Astrocyte (in vitro differentiated cells and primary cell): ENCODE measurements around the gene HTT-AS. TPM values are rescaled to one million over a fixed set of nuclear protein-coding genes. Genes with fewer than 3 reads are reported as not detected.

Experiments
- DNase-seq: peaks from one replicate; pipeline ENCODE4 v3.0.0-alpha.2; 2010; ENCODE audit warnings: low read depth
- FAIRE-seq: peaks from 2 replicates; lab custom pipeline; 2011; peaks lifted over from hg19 to GRCh38; lab: Jason Lieb, UNC
- H2AFZ ChIP-seq: 2 replicates; pipeline ENCODE4 v1.6.0; 2012; ENCODE audit warnings: low read depth, low read length, inconsistent platforms
- H3K27ac ChIP-seq: 2 replicates; pipeline ENCODE4 v1.5.1; 2011; ENCODE audit warnings: low read depth, low read length, inconsistent platforms
- H3K27me3 ChIP-seq: 2 replicates; pipeline ENCODE4 v1.6.0; 2011; ENCODE audit warnings: low read length, inconsistent platforms; ENCODE audit not compliant: insufficient read depth
- H3K36me3 ChIP-seq: 2 replicates; pipeline ENCODE4 v1.5.1; 2011; ENCODE audit warnings: low read length, inconsistent platforms; ENCODE audit not compliant: insufficient read depth
- H3K4me1 ChIP-seq: 2 replicates; pipeline ENCODE4 v1.5.1; 2011; ENCODE audit warnings: low read length, inconsistent platforms; ENCODE audit not compliant: insufficient read depth
- H3K4me2 ChIP-seq: 2 replicates; pipeline ENCODE4 v1.6.0; 2012; ENCODE audit warnings: low read length, inconsistent platforms
- H3K4me3 ChIP-seq: 2 replicates; pipeline ENCODE4 v1.5.1; 2011; ENCODE audit warnings: low read depth, mild to moderate bottlenecking, low read length, inconsistent platforms; ENCODE audit not compliant: insufficient read depth
- H3K79me2 ChIP-seq: 2 replicates; pipeline ENCODE4 v1.6.0; 2012; ENCODE audit warnings: mild to moderate bottlenecking, low read length, inconsistent platforms; ENCODE audit not compliant: insufficient read depth
- H3K9ac ChIP-seq: 2 replicates; pipeline ENCODE4 v1.6.0; 2012; ENCODE audit warnings: mild to moderate bottlenecking, low read length, inconsistent platforms
- H3K9me3 ChIP-seq: 2 replicates; pipeline ENCODE4 v1.5.1; 2012; ENCODE audit warnings: low read depth, mild to moderate bottlenecking, low read length, inconsistent platforms; ENCODE audit not compliant: insufficient read depth
- H4K20me1 ChIP-seq: 2 replicates; pipeline ENCODE4 v1.6.0; 2012; ENCODE audit warnings: low read length, inconsistent platforms; ENCODE audit not compliant: insufficient read depth
- H3K27ac Mint-ChIP-seq: one replicate; pipeline ENCODE4 v1.8.0; 2021; ENCODE audit warnings: mild to moderate bottlenecking, mixed read lengths; ENCODE audit not compliant: unreplicated experiment
- H3K27me3 Mint-ChIP-seq: one replicate; pipeline ENCODE4 v1.8.0; 2021; ENCODE audit warnings: low read depth, mixed read lengths; ENCODE audit not compliant: unreplicated experiment
- H3K36me3 Mint-ChIP-seq: one replicate; pipeline ENCODE4 v1.8.0; 2021; ENCODE audit warnings: low read depth, mixed read lengths; ENCODE audit not compliant: unreplicated experiment
- H3K4me1 Mint-ChIP-seq: one replicate; pipeline ENCODE4 v1.8.0; 2021; ENCODE audit warnings: low read depth, mixed read lengths; ENCODE audit not compliant: unreplicated experiment
- H3K4me3 Mint-ChIP-seq: one replicate; pipeline ENCODE4 v1.8.0; 2021; ENCODE audit warnings: mild to moderate bottlenecking, moderate library complexity, mixed read lengths; ENCODE audit not compliant: unreplicated experiment
- H3K9me3 Mint-ChIP-seq: one replicate; pipeline ENCODE4 v1.8.0; 2021; ENCODE audit warnings: mild to moderate bottlenecking, mixed read lengths; ENCODE audit not compliant: unreplicated experiment
- EZH2 ChIP-seq: IDR thresholded peaks from 2 replicates; pipeline ENCODE4 v1.6.1; 2012; ENCODE audit warnings: mild to moderate bottlenecking, low read length, inconsistent platforms; ENCODE audit not compliant: insufficient read depth
- total RNA-seq: library from RNA; stranded (reverse); gene quantifications from 2 replicates; pipeline ENCODE4 v1.2.1, GENCODE V29; 2021
- TF ChIP-seq, protein P1 (sequence below): IDR thresholded peaks from 2 replicates; pipeline ENCODE4 v1.5.1; 2011; ENCODE audit warnings: low read depth, mild to moderate bottlenecking, inconsistent platforms, low read length, moderate library complexity; ENCODE audit not compliant: insufficient read depth

HTT-AS gene
- total RNA-seq, 1 donor from 2014 or later = not detected

GRCh38 chr4:3036131-3036952 is 38.0 kb downstream of the HTT-AS start:
- Mint-ChIP-seq H3K4me1 (no peaks in the 10 kb centered on the region), H3K27me3 (peaks cover 51% of the 10 kb centered on the region), H3K36me3 (no peaks in the 10 kb centered on the region), H3K4me3 (no peak overlapping the region), H3K27ac (no peak overlapping the region), H3K9me3 (no peaks in the 10 kb centered on the region)
- Histone ChIP-seq H3K9me3 (no peaks in the 10 kb centered on the region), H3K4me2 (no peak overlapping the region), H3K79me2 (no peaks in the 10 kb centered on the region), H2AFZ (no peak overlapping the region), H3K4me1 (no peaks in the 10 kb centered on the region), H3K36me3 (no peaks in the 10 kb centered on the region), H3K9ac (no peak overlapping the region), H3K27me3 (peaks cover 2% of the 10 kb centered on the region), H4K20me1 (no peaks in the 10 kb centered on the region), H3K4me3 (no peak overlapping the region), H3K27ac (no peak overlapping the region)
- TF ChIP-seq, protein P1, sequence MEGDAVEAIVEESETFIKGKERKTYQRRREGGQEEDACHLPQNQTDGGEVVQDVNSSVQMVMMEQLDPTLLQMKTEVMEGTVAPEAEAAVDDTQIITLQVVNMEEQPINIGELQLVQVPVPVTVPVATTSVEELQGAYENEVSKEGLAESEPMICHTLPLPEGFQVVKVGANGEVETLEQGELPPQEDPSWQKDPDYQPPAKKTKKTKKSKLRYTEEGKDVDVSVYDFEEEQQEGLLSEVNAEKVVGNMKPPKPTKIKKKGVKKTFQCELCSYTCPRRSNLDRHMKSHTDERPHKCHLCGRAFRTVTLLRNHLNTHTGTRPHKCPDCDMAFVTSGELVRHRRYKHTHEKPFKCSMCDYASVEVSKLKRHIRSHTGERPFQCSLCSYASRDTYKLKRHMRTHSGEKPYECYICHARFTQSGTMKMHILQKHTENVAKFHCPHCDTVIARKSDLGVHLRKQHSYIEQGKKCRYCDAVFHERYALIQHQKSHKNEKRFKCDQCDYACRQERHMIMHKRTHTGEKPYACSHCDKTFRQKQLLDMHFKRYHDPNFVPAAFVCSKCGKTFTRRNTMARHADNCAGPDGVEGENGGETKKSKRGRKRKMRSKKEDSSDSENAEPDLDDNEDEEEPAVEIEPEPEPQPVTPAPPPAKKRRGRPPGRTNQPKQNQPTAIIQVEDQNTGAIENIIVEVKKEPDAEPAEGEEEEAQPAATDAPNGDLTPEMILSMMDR = no peak
- TF ChIP-seq EZH2 = no peak
- no peak for DNase-seq
- no peak for FAIRE-seq

GRCh38 chr4:3035674-3036073 is 38.7 kb downstream of the HTT-AS start:
- H3K27ac Mint-ChIP-seq = peak overlapping the region; percentile 41
- Histone ChIP-seq H3K79me2 (no peaks in the 10 kb centered on the region), H3K9ac (no peak overlapping the region), H3K27me3 (peaks cover 2% of the 10 kb centered on the region), H3K36me3 (no peaks in the 10 kb centered on the region), H3K4me3 (no peak overlapping the region), H3K4me2 (no peak overlapping the region), H3K27ac (no peak overlapping the region), H4K20me1 (no peaks in the 10 kb centered on the region), H3K9me3 (no peaks in the 10 kb centered on the region), H2AFZ (no peak overlapping the region), H3K4me1 (no peaks in the 10 kb centered on the region)
- TF ChIP-seq, protein P1 = no peak
- TF ChIP-seq EZH2 = no peak
- DNase-seq (no peak), FAIRE-seq (no peak)
- no peak overlapping the region for H3K4me3 Mint-ChIP-seq
- H3K9me3 Mint-ChIP-seq = no peaks in the 10 kb centered on the region
- H3K27me3 Mint-ChIP-seq = peaks cover 58% of the 10 kb centered on the region
- H3K4me1 Mint-ChIP-seq = no peaks in the 10 kb centered on the region
- H3K36me3 Mint-ChIP-seq = peaks cover 1% of the 10 kb centered on the region

DNA sequence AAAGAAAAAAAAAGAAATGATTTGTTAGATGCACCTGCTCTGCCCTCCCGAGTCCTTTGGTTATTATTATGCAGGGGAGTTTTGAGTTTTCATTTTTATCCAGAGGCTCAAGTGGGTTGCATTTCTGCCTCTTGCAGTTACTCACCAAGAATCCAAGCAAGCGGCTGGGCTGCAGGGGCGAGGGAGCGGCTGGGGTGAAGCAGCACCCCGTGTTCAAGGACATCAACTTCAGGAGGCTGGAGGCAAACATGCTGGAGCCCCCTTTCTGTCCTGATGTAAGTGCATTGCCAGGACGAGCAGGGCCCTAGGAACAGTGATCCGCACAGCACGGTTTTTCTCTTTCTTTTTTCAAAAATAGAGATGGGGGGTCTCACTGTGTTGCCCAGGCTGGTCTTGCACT is 39.1 kb downstream of the HTT-AS start:
- Histone ChIP-seq H3K4me1 (no peaks in the 10 kb centered on the region), H2AFZ (no peak overlapping the region), H3K27ac (no peak overlapping the region), H4K20me1 (no peaks in the 10 kb centered on the region), H3K79me2 (no peaks in the 10 kb centered on the region), H3K27me3 (peaks cover 2% of the 10 kb centered on the region), H3K36me3 (no peaks in the 10 kb centered on the region), H3K4me3 (no peak overlapping the region), H3K9ac (no peak overlapping the region), H3K9me3 (no peaks in the 10 kb centered on the region), H3K4me2 (no peak overlapping the region)
- no peak overlapping the region for H3K27ac Mint-ChIP-seq
- no peaks in the 10 kb centered on the region for H3K9me3 Mint-ChIP-seq
- peaks cover 58% of the 10 kb centered on the region for H3K27me3 Mint-ChIP-seq
- H3K36me3 Mint-ChIP-seq = peaks cover 3% of the 10 kb centered on the region
- H3K4me3 Mint-ChIP-seq = no peak overlapping the region
- DNase-seq (no peak), FAIRE-seq (no peak)
- TF ChIP-seq EZH2 = no peak
- TF ChIP-seq, protein P1 = no peak
- H3K4me1 Mint-ChIP-seq = no peaks in the 10 kb centered on the region
